HEK293T (cell line): Measurements from ENCODE around the gene CHADL.

Experiments used
- CTCF ChIA-PET: fragments of 350-600 bp; formaldehyde crosslinking; extraction: SDS; loops from one replicate; lab custom pipeline; 2021; ENCODE audit warnings: antibody characterized with exemption, inconsistent platforms; lab: Yijun Ruan, JAX
- POLR2A ChIA-PET: fragments of 350-600 bp; formaldehyde crosslinking; extraction: SDS; loops from one replicate; lab custom pipeline; 2020; ENCODE audit warnings: antibody characterized with exemption, inconsistent platforms; lab: Yijun Ruan, JAX
- DNase-seq: peaks from one replicate; pipeline ENCODE4 v3.0.0; 2012; ENCODE audit warnings: mixed read lengths; ENCODE audit errors: extremely low spot score
- ARNT ChIP-seq: fragments of 450-650 bp; IDR thresholded peaks from 2 replicates; pipeline ENCODE4 v1.6.1; 2017; ENCODE audit warnings: mild to moderate bottlenecking
- BHLHE40 ChIP-seq: fragments of 450-650 bp; IDR thresholded peaks from 2 replicates; pipeline ENCODE4 v1.6.1; 2016; ENCODE audit warnings: mild to moderate bottlenecking, moderate library complexity, borderline replicate concordance
- CTBP1 ChIP-seq: fragments of 450-650 bp; IDR thresholded peaks from 2 replicates; pipeline ENCODE4 v1.6.1; 2016; ENCODE audit warnings: borderline replicate concordance
- ELF4 ChIP-seq: fragments of 450-650 bp; IDR thresholded peaks from 2 replicates; pipeline ENCODE4 v1.6.1; 2017; ENCODE audit warnings: antibody characterized with exemption
- FOXA1 ChIP-seq: fragments of 450-650 bp; IDR thresholded peaks from 2 replicates; pipeline ENCODE4 v1.6.1; 2016; ENCODE audit warnings: mild to moderate bottlenecking
- FOXK2 ChIP-seq: fragments of 450-650 bp; IDR thresholded peaks from 2 replicates; pipeline ENCODE4 v1.6.1; 2016; ENCODE audit warnings: mild to moderate bottlenecking
- FOXM1 ChIP-seq: fragments of 450-650 bp; IDR thresholded peaks from 2 replicates; pipeline ENCODE4 v1.6.1; 2017; ENCODE audit warnings: mild to moderate bottlenecking, borderline replicate concordance
- HDGF ChIP-seq: fragments of 450-650 bp; IDR thresholded peaks from 2 replicates; pipeline ENCODE4 v1.6.1; 2017; ENCODE audit warnings: antibody characterized with exemption, borderline replicate concordance
- L3MBTL2 ChIP-seq: fragments of 450-650 bp; conservative IDR thresholded peaks from 2 replicates; pipeline ENCODE4 v1.6.1; 2016; ENCODE audit warnings: mild to moderate bottlenecking
- LEF1 ChIP-seq: fragments of 450-650 bp; IDR thresholded peaks from 2 replicates; pipeline ENCODE4 v1.6.1; 2017; ENCODE audit warnings: mild to moderate bottlenecking, borderline replicate concordance
- NFRKB ChIP-seq: fragments of 450-650 bp; IDR thresholded peaks from 2 replicates; pipeline ENCODE4 v1.6.1; 2016; ENCODE audit warnings: mild to moderate bottlenecking, moderate library complexity
- PKNOX1 ChIP-seq: fragments of 450-650 bp; IDR thresholded peaks from 2 replicates; pipeline ENCODE4 v1.6.1; 2016
- SP1 ChIP-seq: fragments of 450-650 bp; IDR thresholded peaks from 2 replicates; pipeline ENCODE4 v1.6.1; 2017
- SUZ12 ChIP-seq: fragments of 450-650 bp; IDR thresholded peaks from 2 replicates; pipeline ENCODE4 v1.6.1; 2016; ENCODE audit warnings: mild to moderate bottlenecking
- TARDBP ChIP-seq: fragments of 450-650 bp; IDR thresholded peaks from 2 replicates; pipeline ENCODE4 v1.6.1; 2016
- ZNF384 ChIP-seq: fragments of 450-650 bp; IDR thresholded peaks from 2 replicates; pipeline ENCODE4 v1.6.1; 2016

Gene CHADL

DNA sequence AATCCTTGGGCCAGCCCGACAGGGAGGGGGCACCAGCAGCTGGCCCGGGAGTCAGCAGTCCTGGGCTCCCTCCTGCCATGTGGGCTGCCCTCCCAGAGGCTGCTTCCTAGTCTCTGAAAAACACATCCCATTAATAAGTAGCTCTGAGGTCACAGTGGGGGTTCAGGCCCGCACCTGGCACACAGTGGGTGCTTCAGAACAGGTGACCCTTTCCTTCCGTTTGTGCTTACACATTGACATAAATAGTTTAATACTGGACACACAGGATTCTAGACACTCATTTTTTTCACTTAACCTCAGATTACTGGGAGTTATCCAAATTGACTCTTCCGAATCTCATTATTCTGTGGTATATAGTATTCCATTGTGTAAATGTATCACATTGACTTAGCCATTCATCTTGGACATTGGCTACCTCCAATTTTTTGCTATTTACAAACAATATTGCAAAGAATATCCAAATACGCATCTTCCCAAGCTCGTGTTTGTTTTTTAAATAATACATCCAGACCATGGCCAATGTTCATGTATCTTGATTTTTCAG, 474 bp upstream of the CHADL start:
- POLR2A ChIA-PET: no interaction called here
- TF ChIP-seq CTBP1 (no peak), HDGF (no peak), ARNT (no peak), NFRKB (no peak), SP1 (no peak), FOXA1 (no peak), ZNF384 (no peak), L3MBTL2 (no peak), BHLHE40 (no peak), FOXM1 (no peak), TARDBP (no peak), ELF4 (no peak), PKNOX1 (no peak), FOXK2 (no peak), LEF1 (no peak), SUZ12 (no peak)
- CTCF ChIA-PET: no interaction called here
- no peak for DNase-seq

DNA sequence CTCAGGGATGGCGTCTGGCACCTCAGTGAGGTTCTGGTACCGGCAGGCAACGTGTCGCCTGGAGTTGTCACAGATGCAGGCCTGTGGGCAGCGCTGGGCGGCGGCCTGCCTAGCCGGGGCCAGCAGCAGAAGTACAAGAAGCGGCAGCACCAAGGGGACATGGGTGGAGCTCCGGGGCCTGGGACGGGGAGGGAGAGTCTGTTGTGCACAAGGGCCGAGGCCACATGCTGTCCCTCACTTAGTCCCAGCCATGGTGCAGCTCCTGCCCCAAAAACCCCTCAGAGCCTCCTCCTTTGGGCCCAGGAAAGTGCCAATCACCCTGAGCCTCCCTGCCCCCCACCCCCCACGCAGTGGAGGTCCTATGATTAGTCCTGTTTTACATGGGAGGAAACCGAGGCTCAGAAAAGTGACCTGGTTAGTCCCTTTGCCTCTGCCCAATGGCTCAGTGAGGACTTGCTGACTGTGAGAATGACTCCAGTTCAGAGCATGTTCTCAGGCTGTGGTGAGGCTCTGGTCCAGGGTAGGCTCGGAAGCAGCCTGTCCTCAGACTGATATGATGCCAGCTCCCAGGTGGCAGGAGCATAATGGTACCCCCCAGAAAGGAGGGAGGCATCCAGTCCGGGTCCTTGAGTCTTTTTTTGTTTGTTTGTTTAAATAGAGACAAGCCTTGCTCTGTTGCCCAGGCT, 1.1 kb downstream of the CHADL start:
- DNase-seq: no peak
- CTCF ChIA-PET: no interaction called here
- POLR2A ChIA-PET: no interaction called here
- no peak for TF ChIP-seq TARDBP
- TF ChIP-seq NFRKB: no peak
- TF ChIP-seq ARNT: no peak
- TF ChIP-seq LEF1: no peak
- no peak for TF ChIP-seq FOXM1
- no peak for TF ChIP-seq SUZ12
- TF ChIP-seq HDGF: no peak
- no peak for TF ChIP-seq FOXA1
- no peak for TF ChIP-seq PKNOX1
- no peak for TF ChIP-seq CTBP1

DNA sequence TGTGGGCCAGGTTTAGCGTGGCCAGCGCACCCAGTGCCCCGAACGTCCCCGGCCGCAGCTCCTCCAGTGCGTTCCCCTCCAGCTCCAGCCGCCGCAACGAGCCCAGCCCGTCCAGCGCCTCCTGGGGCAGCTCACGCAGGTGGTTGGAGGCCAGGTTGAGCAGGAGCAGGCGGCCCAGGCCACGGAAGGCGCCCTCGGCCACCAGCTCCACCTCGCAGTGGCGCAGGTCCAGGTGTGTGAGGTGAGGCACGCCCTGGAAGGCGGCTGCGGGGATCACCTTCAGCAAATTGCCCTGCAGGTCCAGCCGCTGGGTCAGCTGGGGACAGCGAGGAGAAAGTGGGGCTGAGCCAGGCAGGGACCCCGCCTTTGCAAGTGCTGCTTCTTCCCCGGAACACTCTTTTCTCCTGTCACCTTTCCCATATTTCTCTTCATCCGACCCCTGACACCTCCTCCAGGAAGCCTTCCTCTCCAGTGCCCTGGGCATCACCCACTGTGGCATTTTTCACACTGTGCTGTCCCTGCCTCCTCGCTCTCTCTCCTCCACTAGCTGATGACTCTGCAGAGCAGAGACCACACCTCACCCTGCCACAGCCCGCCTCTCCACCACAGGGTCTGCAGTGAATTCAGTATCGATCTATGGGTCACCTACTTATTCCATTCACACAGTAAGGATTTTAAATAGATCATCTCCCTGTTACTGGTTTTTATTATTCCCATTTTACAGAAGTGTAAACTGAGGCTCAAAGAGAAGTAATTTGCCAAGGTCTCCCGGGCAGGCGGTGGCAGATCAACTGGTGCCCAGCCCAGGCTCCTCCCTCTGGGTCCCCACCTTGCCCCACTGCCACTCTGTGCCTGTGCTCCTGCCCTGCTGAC, 1.9 kb downstream of the CHADL start:
- TF ChIP-seq FOXA1: no peak
- TF ChIP-seq FOXM1: no peak
- TF ChIP-seq BHLHE40: no peak
- no peak for TF ChIP-seq LEF1
- no peak for TF ChIP-seq HDGF
- TF ChIP-seq SP1: no peak
- TF ChIP-seq L3MBTL2: no peak
- no peak for TF ChIP-seq PKNOX1
- no peak for TF ChIP-seq ELF4
- no peak for TF ChIP-seq CTBP1
- no peak for TF ChIP-seq ARNT
- no peak for TF ChIP-seq FOXK2
- no peak for TF ChIP-seq ZNF384
- TF ChIP-seq SUZ12: no peak
- no peak for TF ChIP-seq TARDBP
- no peak for TF ChIP-seq NFRKB
- CTCF ChIA-PET: no interaction called here
- no peak for DNase-seq
- POLR2A ChIA-PET: interaction anchor here (0.7 kb wide), 1 partner anchor 29 kb away, joined by 3 read pairs; no protein-coding TSS in a partner anchor

- no peak for DNase-seq
- CTCF ChIA-PET: no interaction called here
- TF ChIP-seq SP1 (no peak), BHLHE40 (no peak), FOXM1 (no peak), FOXA1 (no peak), LEF1 (no peak), ELF4 (no peak), ZNF384 (no peak), L3MBTL2 (no peak), PKNOX1 (no peak), SUZ12 (no peak), CTBP1 (no peak), HDGF (no peak), ARNT (no peak)
- POLR2A ChIA-PET: interaction anchor here (0.7 kb wide), 1 partner anchor 28 kb away, joined by 3 read pairs; no protein-coding TSS in a partner anchor
Measured at GRCh38 chr22:41237707-41238569, 2.8 kb downstream of the CHADL start.
